ENCODE results near the gene GJC2. TPM values are rescaled to one million over a fixed set of nuclear protein-coding genes. Genes with fewer than 3 reads are reported as not detected.

Gene GJC2
- total and polyA plus RNA-seq, 2 donors = 4.0 to 5.4 TPM

DNA sequence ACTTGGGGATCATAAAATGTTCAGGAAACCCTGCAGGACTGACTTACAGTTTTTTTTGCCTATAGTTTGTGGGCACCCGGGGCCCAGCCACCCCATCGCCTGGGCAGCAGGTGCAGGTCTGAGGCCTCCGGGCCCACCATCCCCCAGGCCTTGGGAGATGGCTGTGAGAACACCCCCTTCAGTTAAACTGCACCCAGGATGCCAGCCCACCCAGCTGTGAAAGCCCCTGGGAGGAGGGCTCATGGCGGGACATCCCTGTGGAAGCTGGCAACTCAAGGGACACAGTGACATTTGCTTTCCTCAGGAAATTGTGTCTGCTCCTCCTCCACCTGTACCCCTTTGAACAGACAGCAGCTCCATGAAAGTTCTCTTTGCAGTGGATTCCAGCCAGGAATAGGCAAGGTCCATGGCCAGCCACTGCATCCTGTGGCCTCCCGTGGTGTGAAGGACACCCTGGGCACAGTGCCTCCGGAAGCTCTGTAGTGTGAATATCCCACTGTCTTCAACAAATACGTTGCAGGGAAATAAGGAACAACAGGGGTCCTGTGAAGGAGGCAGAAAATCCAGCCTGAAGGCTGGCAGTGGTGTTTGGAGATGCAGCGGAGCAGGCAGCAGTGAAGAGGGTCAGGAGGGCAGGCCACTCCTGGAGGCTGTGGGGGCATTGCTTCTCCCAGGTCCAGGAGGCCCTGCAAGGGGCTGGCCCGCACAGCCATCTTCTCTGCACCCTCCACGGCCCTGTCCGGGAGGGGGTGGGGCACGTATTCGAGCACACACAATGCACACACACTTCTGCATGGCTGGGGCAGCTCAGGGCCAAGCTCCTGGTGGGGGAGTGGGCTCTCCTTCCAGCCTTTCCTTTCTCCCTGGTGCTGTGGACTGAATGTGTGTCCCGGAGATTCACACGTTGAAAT is 56.1 kb downstream of the GJC2 start:
- WGBS = 48% methylated on average over 15 of the region's 15 CpGs
- Histone ChIP-seq H3K4me3 (ENCODE audit: low read depth, low read length) (no peak overlapping the region), H3K36me3 (ENCODE audit: insufficient read depth) (no peaks in the 10 kb centered on the region), H3K27ac (ENCODE audit: low read depth) (no peak overlapping the region), H3K4me1 (ENCODE audit: insufficient read depth) (no peaks in the 10 kb centered on the region)
- DNase-seq (ENCODE audit: extremely low spot score) = no peak

GRCh38 chr1:228206582-228207351 is 57.0 kb downstream of the GJC2 start:
- 60% methylated on average over 16 of the region's 16 CpGs for WGBS
- H3K4me1 ChIP-seq (ENCODE audit: insufficient read depth) = no peaks in the 10 kb centered on the region
- no peak for DNase-seq (ENCODE audit: extremely low spot score)

GRCh38 chr1:228207381-228207810 is 57.7 kb downstream of the GJC2 start:
- Histone ChIP-seq H3K4me3 (ENCODE audit: low read depth, low read length) (no peak overlapping the region), H3K4me1 (ENCODE audit: insufficient read depth) (no peaks in the 10 kb centered on the region), H3K27ac (ENCODE audit: low read depth) (no peak overlapping the region), H3K36me3 (ENCODE audit: insufficient read depth) (no peaks in the 10 kb centered on the region)
- 81% methylated on average over 8 of the region's 8 CpGs for WGBS
- DNase-seq (ENCODE audit: extremely low spot score) = no peak

More at GRCh38 chr1:228206582-228207351, 57.0 kb downstream of the GJC2 start:
- no peak overlapping the region for H3K27ac ChIP-seq (ENCODE audit: low read depth)
- no peaks in the 10 kb centered on the region for H3K36me3 ChIP-seq (ENCODE audit: insufficient read depth)
- H3K4me3 ChIP-seq (ENCODE audit: low read depth, low read length) = no peak overlapping the region

GRCh38 chr1:228207851-228208821 is 58.4 kb downstream of the GJC2 start, which contains the start of gene OBSCN:
OBSCN (plus strand) TSS chr1:228208044; CDS start chr1:228211784, 3,740 bp downstream.
- H3K4me1 ChIP-seq (ENCODE audit: insufficient read depth) = no peaks in the 10 kb centered on the region
- 53% methylated on average over 30 of the region's 30 CpGs for WGBS
- no peak within 1 kb of the TSS for H3K27ac ChIP-seq (ENCODE audit: low read depth)
- H3K36me3 ChIP-seq (ENCODE audit: insufficient read depth) = no peaks in the 10 kb centered on the region
- no peak for DNase-seq (ENCODE audit: extremely low spot score)
- H3K4me3 ChIP-seq (ENCODE audit: low read depth, low read length) = no peak within 1 kb of the TSS

GRCh38 chr1:228208831-228209551 is 59.3 kb downstream of the GJC2 start:
- H3K4me1 ChIP-seq (ENCODE audit: insufficient read depth) = no peaks in the 10 kb centered on the region
- H3K27ac ChIP-seq (ENCODE audit: low read depth) = no peak overlapping the region
- H3K4me3 ChIP-seq (ENCODE audit: low read depth, low read length) = no peak overlapping the region
- WGBS = 72% methylated on average over 19 of the region's 19 CpGs
- no peak for DNase-seq (ENCODE audit: extremely low spot score)
- no peaks in the 10 kb centered on the region for H3K36me3 ChIP-seq (ENCODE audit: insufficient read depth)

Small RNAs within 50 kb of the gene (small RNA-seq; reads per million reads assigned to genes)
- not detected for gene AL359510.1

Other genes with a start within 250 kb of the GJC2 start
- gene WNT9A, start 202.0 kb upstream of the GJC2 start, total RNA-seq = 2.7 TPM
- gene WNT9A, start 202.0 kb upstream of the GJC2 start, polyA plus RNA-seq = 9.4 TPM
- not detected for gene WNT3A, start 142.9 kb upstream of the GJC2 start, total RNA-seq
- gene WNT3A, start 142.9 kb upstream of the GJC2 start, polyA plus RNA-seq = not detected
- gene ARF1, start 67.2 kb upstream of the GJC2 start, total RNA-seq = 112 TPM
- 462 TPM for gene ARF1, start 67.2 kb upstream of the GJC2 start, polyA plus RNA-seq
- gene C1orf35, start 46.6 kb upstream of the GJC2 start, total RNA-seq = 4.3 TPM
- gene C1orf35, start 46.6 kb upstream of the GJC2 start, polyA plus RNA-seq = 25.7 TPM
- gene MRPL55, start 40.6 kb upstream of the GJC2 start, total RNA-seq = 22.5 TPM
- 109 TPM for gene MRPL55, start 40.6 kb upstream of the GJC2 start, polyA plus RNA-seq
- 103 TPM for gene GUK1, start 9.7 kb upstream of the GJC2 start, total RNA-seq
- gene GUK1, start 9.7 kb upstream of the GJC2 start, polyA plus RNA-seq = 492 TPM
- gene IBA57, start 15.9 kb downstream of the GJC2 start, total RNA-seq = 5.4 TPM
- gene IBA57, start 15.9 kb downstream of the GJC2 start, polyA plus RNA-seq = 6.6 TPM
- 29.1 TPM for gene OBSCN, start 58.1 kb downstream of the GJC2 start, total RNA-seq
- 8.4 TPM for gene OBSCN, start 58.1 kb downstream of the GJC2 start, polyA plus RNA-seq